Activated CD4-positive, alpha-beta T cell treated with anti-CD3 and anti-CD28 coated beads for 24 hours (primary cell): ENCODE data around the gene PPM1M.
A peak's percentile ranks its signal among the peaks of the same experiment; 100 is the strongest.

Experiments used
- DNase-seq, 2 donors: peaks; one replicate each; pipeline ENCODE4 v3.0.0-alpha.2; 2020; ENCODE audit warnings: low read depth in 2 of 2

Gene PPM1M

GRCh38 chr3:52245322-52246263 is at the start of gene PPM1M:
TSS of gene PPM1M (plus strand) at chr3:52245759. CDS start at chr3:52245825, 66 bp downstream.
- no peak for DNase-seq

- no peak for DNase-seq
Observed at GRCh38 chr3:52195823-52196331, 49.7 kb upstream of the PPM1M start.

- DNase-seq = no peak
Observed at GRCh38 chr3:52196977-52197376, 48.6 kb upstream of the PPM1M start.

GRCh38 chr3:52197499-52197841 is 48.1 kb upstream of the PPM1M start:
- DNase-seq = no peak

GRCh38 chr3:52197842-52198625 is 47.5 kb upstream of the PPM1M start, which contains the start of gene ALAS1:
TSS of gene ALAS1 (plus strand) at chr3:52198160. CDS start at chr3:52199242, 1,082 bp downstream.
- DNase-seq = peak; percentile 92 to 95

GRCh38 chr3:52198643-52199608 is 46.6 kb upstream of the PPM1M start:
- DNase-seq = no peak

GRCh38 chr3:52200981-52201679 is 44.4 kb upstream of the PPM1M start:
- DNase-seq = no peak

- no peak for DNase-seq
Observed at GRCh38 chr3:52202384-52203077, 43.0 kb upstream of the PPM1M start.

- DNase-seq = no peak
Observed at GRCh38 chr3:52203701-52204100, 41.9 kb upstream of the PPM1M start.

- DNase-seq = no peak
Observed at GRCh38 chr3:52204337-52205073, 41.1 kb upstream of the PPM1M start.

GRCh38 chr3:52205727-52206372 is 39.7 kb upstream of the PPM1M start:
- DNase-seq = no peak

GRCh38 chr3:52208556-52208955 is 37.0 kb upstream of the PPM1M start:
- DNase-seq = no peak

- no peak for DNase-seq
Observed at GRCh38 chr3:52210037-52210436, 35.5 kb upstream of the PPM1M start.

- no peak for DNase-seq
Observed at GRCh38 chr3:52210550-52211046, 35.0 kb upstream of the PPM1M start.

- no peak for DNase-seq
Observed at GRCh38 chr3:52211268-52211891, 34.2 kb upstream of the PPM1M start.

GRCh38 chr3:52213005-52213404 is 32.6 kb upstream of the PPM1M start:
- DNase-seq = no peak

- DNase-seq = no peak
Observed at GRCh38 chr3:52213901-52214300, 31.7 kb upstream of the PPM1M start.

GRCh38 chr3:52215351-52215750 is 30.2 kb upstream of the PPM1M start:
- no peak for DNase-seq
